Measurements from ENCODE around the gene CEACAM7.

The CEACAM7 gene

DNA sequence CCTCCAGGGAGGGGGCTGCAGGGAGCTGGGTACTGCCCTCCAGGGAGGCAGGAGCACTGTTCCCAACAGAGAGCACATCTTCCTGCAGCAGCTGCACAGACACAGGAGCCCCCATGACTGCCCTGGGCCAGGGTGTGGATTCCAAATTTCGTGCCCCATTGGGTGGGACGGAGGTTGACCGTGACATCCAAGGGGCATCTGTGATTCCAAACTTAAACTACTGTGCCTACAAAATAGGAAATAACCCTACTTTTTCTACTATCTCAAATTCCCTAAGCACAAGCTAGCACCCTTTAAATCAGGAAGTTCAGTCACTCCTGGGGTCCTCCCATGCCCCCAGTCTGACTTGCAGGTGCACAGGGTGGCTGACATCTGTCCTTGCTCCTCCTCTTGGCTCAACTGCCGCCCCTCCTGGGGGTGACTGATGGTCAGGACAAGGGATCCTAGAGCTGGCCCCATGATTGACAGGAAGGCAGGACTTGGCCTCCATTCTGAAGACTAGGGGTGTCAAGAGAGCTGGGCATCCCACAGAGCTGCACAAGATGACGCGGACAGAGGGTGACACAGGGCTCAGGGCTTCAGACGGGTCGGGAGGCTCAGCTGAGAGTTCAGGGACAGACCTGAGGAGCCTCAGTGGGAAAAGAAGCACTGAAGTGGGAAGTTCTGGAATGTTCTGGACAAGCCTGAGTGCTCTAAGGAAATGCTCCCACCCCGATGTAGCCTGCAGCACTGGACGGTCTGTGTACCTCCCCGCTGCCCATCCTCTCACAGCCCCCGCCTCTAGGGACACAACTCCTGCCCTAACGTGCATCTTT lies 12.5 kb upstream of the CEACAM7 start:
- no peak for TF ChIP-seq CTCF (IDR thresholded peaks at IDR 0.05; ENCODE audit: control insufficient read depth, insufficient read depth, low read depth, low read length, missing control alignments)
- DNase-seq (ENCODE audit: low read depth): no peak
- no peak overlapping the region for H3K4me3 ChIP-seq (ENCODE audit: control insufficient read depth, low read depth, low read length)

DNA sequence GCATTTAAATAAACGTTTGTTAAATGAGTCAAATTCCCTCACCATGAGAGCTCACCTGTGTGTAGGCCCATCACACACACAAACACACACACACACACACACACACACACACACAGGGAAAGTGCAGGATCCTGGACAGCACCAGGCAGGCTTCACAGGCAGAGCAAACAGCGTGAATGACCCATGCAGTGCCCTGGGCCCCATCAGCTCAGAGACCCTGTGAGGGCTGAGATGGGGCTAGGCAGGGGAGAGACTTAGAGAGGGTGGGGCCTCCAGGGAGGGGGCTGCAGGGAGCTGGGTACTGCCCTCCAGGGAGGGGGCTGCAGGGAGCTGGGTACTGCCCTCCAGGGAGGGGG lies 11.9 kb upstream of the CEACAM7 start:
- DNase-seq (ENCODE audit: low read depth): no peak
- H3K4me3 ChIP-seq (ENCODE audit: control insufficient read depth, low read depth, low read length): no peak overlapping the region
- TF ChIP-seq CTCF (IDR thresholded peaks at IDR 0.05; ENCODE audit: control insufficient read depth, insufficient read depth, low read depth, low read length, missing control alignments): no peak

DNA sequence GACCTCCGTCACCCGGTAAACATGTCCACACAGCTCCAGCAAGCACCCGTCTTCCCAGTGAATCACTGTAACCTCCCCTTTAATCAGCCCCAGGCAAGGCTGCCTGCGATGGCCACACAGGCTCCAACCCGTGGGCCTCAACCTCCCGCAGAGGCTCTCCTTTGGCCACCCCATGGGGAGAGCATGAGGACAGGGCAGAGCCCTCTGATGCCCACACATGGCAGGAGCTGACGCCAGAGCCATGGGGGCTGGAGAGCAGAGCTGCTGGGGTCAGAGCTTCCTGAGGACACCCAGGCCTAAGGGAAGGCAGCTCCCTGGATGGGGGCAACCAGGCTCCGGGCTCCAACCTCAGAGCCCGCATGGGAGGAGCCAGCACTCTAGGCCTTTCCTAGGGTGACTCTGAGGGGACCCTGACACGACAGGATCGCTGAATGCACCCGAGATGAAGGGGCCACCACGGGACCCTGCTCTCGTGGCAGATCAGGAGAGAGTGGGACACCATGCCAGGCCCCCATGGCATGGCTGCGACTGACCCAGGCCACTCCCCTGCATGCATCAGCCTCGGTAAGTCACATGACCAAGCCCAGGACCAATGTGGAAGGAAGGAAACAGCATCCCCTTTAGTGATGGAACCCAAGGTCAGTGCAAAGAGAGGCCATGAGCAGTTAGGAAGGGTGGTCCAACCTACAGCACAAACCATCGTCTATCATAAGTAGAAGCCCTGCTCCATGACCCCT lies 11.3 kb upstream of the CEACAM7 start:
- H3K4me3 ChIP-seq (ENCODE audit: control insufficient read depth, low read depth, low read length): no peak overlapping the region
- DNase-seq (ENCODE audit: low read depth): no peak
- TF ChIP-seq CTCF (IDR thresholded peaks at IDR 0.05; ENCODE audit: control insufficient read depth, insufficient read depth, low read depth, low read length, missing control alignments): no peak

GRCh38 chr19:41698746-41699230 lies 10.7 kb upstream of the CEACAM7 start:
- no peak for TF ChIP-seq CTCF (IDR thresholded peaks at IDR 0.05; ENCODE audit: control insufficient read depth, insufficient read depth, low read depth, low read length, missing control alignments)
- no peak for DNase-seq (ENCODE audit: low read depth)
- no peak overlapping the region for H3K4me3 ChIP-seq (ENCODE audit: control insufficient read depth, low read depth, low read length)

GRCh38 chr19:41697198-41697855 lies 9.3 kb upstream of the CEACAM7 start:
- H3K4me3 ChIP-seq (ENCODE audit: control insufficient read depth, low read depth, low read length): no peak overlapping the region
- no peak for DNase-seq (ENCODE audit: low read depth)
- TF ChIP-seq CTCF (IDR thresholded peaks at IDR 0.05; ENCODE audit: control insufficient read depth, insufficient read depth, low read depth, low read length, missing control alignments): no peak

- H3K4me3 ChIP-seq (ENCODE audit: control insufficient read depth, low read depth, low read length): no peak overlapping the region
- DNase-seq (ENCODE audit: low read depth): no peak
- no peak for TF ChIP-seq CTCF (IDR thresholded peaks at IDR 0.05; ENCODE audit: control insufficient read depth, insufficient read depth, low read depth, low read length, missing control alignments)
Measured at GRCh38 chr19:41696402-41697197, 8.5 kb upstream of the CEACAM7 start.
